VCaP (cell line): Measurements from ENCODE around the gene RABGAP1L.

ENCODE experiments used
- H3K27ac ChIP-seq: fragments of 450-650 bp; 2 replicates; pipeline ENCODE4 v1.5.1; 2017
- TF ChIP-seq, protein P1 (sequence below): fragments of 450-650 bp; conservative IDR thresholded peaks from 2 replicates; pipeline ENCODE4 v1.5.1; 2017; ENCODE audit warnings: mild to moderate bottlenecking, moderate library complexity

RABGAP1L gene

DNA sequence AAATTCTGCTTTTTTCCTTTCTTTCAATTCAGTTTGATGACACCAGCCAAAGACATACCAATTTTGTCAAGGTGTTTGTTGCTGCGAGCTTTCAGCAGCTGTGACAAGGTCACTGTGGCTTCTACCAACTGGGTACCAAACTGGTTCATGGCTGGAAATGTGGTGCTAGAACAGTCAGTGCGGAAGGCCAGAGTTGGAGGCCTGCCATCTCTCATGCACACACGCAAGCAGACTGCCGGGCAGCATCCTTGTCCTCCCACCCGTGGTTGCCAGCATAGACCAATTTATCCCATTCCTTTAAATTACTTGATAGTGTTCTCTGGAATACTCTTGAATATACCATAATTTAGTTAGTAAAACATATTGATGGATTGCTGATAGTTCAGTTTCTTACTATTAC is 208.6 kb downstream of the RABGAP1L start:
- TF ChIP-seq, protein P1, sequence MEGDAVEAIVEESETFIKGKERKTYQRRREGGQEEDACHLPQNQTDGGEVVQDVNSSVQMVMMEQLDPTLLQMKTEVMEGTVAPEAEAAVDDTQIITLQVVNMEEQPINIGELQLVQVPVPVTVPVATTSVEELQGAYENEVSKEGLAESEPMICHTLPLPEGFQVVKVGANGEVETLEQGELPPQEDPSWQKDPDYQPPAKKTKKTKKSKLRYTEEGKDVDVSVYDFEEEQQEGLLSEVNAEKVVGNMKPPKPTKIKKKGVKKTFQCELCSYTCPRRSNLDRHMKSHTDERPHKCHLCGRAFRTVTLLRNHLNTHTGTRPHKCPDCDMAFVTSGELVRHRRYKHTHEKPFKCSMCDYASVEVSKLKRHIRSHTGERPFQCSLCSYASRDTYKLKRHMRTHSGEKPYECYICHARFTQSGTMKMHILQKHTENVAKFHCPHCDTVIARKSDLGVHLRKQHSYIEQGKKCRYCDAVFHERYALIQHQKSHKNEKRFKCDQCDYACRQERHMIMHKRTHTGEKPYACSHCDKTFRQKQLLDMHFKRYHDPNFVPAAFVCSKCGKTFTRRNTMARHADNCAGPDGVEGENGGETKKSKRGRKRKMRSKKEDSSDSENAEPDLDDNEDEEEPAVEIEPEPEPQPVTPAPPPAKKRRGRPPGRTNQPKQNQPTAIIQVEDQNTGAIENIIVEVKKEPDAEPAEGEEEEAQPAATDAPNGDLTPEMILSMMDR, result no peak
- H3K27ac ChIP-seq, result no peak overlapping the region

DNA sequence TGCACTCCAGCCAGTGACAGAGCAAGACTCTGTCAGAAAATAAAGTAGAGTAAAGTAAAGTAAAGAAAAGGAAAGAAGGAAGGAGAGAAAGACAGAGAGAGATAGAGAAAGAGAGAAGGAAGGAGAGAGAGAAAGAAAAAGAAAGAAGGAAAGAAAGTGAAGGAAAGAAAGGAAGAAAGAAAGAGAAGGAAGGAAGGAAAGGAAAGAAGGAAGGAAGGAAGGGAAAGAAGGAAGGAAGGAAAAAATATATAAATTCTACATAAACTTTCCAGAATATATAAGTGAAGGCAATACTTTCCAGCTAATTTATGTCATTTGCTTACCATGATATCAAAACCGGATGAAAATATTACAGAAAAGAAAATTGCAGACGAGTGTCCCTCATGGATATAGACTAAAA is 216.7 kb downstream of the RABGAP1L start:
- no peak overlapping the region for H3K27ac ChIP-seq
- TF ChIP-seq, protein P1, result no peak

DNA sequence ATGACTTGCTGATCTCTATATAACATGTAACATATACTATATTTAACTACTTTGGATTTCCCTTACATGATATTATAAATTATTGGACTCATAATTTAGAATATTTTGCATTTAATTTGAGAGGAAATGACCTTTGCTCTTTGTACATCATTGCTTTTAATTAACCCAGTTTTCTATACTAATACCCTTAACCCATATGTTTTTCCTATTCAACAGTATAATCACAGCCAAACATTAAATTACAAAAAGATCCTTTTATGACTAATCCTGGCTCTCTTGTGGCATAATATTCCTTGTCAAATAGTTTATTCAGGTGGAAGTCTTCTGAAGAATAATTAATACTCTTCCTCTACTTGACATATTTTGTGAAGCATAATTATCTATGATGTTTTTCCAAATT is 232.4 kb downstream of the RABGAP1L start:
- TF ChIP-seq, protein P1, result no peak
- no peak overlapping the region for H3K27ac ChIP-seq

DNA sequence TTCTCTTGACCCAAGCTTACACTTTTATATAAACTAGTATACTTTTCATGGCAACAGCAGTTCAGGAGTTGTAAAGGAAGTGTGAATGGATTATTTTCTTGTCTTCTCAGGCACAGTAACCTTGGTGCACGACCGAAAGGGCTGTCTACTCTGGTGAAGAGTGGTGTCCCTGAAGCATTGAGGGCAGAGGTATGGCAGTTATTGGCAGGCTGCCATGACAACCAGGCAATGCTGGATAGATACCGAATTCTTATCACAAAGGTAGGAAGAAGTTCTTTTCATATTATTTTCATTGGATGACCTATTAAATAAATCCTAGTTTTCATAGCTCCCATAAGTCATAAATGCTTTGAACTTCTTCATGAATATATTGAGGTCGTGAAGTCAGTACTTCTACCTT is 234.6 kb downstream of the RABGAP1L start:
- TF ChIP-seq, protein P1, result no peak
- H3K27ac ChIP-seq, result no peak overlapping the region

DNA sequence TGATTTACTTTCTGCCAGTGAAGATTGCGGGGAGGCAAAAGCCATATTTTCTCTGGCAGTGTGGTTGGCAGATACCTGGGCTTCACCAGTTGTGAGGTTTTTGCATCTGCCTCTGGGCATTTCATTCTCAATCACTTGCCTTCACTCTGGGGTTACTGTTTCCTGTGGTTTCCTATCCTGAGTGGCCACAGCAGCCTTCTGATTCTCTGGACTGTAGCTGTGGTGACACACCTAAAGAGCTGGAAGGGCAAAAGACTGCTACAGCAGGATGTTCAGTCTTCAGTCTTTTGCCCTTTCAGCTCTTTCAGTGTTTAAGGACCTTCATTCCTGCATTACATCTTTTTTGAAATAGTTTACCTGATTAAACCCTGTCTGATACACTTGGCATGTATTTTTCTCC is 237.9 kb downstream of the RABGAP1L start:
- no peak overlapping the region for H3K27ac ChIP-seq

DNA sequence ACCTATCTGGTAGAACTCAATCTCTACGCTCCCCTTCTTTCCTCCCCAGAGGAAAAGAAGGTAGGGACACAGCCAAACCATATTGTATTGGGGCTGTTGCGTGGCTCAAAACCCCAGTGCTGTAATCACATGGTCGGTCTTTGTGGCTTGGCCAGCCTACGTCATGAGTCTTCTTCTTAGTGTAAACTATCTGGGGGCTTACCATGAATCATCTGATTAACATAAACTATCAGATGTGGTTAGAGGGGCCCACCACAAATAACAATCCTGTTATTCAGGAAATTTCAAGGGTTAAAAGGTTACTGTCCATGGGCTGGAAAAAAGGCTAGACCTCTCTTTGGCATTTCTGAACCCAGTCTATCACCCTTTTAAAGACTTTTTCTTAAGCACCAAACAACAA is 238.9 kb downstream of the RABGAP1L start:
- TF ChIP-seq, protein P1, result no peak
- H3K27ac ChIP-seq, result no peak overlapping the region

More for the DNA sequence above, 237.9 kb downstream of the RABGAP1L start:
- TF ChIP-seq, protein P1, result no peak

DNA sequence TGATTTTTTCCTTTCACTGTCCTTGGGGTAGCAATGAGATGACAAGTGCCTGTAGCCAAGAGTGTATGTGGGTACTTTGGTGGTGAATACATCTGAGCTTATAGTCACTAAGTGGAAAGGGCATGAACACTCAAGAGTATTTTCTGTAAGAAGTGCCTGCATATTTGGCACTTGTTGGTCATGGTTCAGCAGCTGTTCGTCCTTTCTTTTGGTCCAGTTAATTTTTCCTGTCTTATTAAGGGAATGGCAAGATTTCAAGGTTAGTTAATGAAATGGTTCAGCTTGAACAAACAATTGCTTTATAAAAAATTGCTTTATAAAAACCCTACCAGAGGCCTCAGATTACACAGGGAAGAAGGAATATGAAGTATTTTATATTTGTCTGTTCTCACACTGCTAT is 239.9 kb downstream of the RABGAP1L start:
- H3K27ac ChIP-seq, result peak overlapping the region; percentile 7; the same call in 1 of the 2 replicates
- TF ChIP-seq, protein P1, result no peak

DNA sequence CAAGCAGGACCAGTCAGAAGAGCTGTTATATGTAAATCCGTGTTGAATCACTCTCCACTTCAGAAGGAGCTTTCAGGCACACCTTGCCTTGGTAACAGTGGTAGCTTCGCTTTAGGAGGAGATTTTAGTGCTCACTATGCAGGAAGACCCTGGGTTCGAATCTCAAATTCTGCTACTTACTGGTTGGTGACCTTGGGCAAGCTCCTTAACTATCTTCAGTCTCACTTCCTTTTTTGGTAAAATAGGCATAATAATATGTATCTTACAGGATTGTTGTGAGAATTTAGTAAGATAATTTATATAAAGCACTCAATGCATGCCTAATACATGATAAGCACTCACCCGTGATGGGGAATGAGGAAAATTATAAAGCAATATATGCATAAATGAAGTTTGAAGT is 241.8 kb downstream of the RABGAP1L start:
- no peak overlapping the region for H3K27ac ChIP-seq
- TF ChIP-seq, protein P1, result no peak
